ENCODE measurements around the gene MICAL1.

MICAL1 gene, protein sequence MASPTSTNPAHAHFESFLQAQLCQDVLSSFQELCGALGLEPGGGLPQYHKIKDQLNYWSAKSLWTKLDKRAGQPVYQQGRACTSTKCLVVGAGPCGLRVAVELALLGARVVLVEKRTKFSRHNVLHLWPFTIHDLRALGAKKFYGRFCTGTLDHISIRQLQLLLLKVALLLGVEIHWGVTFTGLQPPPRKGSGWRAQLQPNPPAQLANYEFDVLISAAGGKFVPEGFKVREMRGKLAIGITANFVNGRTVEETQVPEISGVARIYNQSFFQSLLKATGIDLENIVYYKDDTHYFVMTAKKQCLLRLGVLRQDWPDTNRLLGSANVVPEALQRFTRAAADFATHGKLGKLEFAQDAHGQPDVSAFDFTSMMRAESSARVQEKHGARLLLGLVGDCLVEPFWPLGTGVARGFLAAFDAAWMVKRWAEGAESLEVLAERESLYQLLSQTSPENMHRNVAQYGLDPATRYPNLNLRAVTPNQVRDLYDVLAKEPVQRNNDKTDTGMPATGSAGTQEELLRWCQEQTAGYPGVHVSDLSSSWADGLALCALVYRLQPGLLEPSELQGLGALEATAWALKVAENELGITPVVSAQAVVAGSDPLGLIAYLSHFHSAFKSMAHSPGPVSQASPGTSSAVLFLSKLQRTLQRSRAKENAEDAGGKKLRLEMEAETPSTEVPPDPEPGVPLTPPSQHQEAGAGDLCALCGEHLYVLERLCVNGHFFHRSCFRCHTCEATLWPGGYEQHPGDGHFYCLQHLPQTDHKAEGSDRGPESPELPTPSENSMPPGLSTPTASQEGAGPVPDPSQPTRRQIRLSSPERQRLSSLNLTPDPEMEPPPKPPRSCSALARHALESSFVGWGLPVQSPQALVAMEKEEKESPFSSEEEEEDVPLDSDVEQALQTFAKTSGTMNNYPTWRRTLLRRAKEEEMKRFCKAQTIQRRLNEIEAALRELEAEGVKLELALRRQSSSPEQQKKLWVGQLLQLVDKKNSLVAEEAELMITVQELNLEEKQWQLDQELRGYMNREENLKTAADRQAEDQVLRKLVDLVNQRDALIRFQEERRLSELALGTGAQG

DNA sequence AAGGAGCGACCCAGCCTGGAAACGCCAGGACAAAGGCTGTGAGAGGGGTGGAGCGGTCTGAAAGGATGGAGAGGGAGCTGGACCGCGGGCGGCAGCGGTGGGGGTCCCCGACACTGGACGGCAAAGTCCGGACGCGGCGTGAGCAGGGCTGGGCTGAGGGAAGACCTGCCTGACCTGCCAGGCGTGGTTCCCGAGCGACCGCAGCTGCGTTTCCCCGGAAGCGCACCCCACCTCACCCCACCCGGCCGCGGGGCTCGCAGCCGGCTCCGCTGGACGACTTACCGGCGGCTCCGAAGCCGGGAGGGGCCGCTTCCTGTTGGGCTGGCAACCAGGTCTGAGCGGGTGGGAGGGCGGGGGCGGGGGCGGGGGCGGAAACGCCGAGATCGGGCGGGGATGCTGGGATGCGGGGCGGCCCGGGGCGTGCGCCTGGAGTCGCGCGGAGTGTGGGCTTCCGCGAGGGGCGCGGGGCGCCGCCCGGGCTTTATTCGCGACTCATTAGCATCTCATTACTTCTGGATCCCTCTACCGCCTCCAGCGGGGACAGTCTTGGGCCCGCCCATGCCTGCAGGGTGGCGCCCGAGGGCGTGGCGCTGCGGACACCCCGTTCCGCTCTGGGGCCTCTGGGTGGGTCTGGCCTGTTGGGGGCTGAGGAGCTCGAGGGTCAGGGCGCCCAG lies at the start of gene MICAL1:
Gene MICAL1, minus strand, starts transcription at position 336 of the 674 bp plus-strand sequence. CDS start 1,576 bp downstream, outside the sequence.
- Mint-ChIP-seq H3K36me3 (ENCODE audit: low read depth) (peaks cover 54% of the 10 kb centered on the region), H3K4me1 (ENCODE audit: low read depth) (peaks cover 67% of the 10 kb centered on the region), H3K4me3 (peak within 1 kb of the TSS; percentile 93), H3K27ac (peak within 1 kb of the TSS; percentile 94), H3K27me3 (no peaks in the 10 kb centered on the region), H3K9me3 (no peaks in the 10 kb centered on the region)
- DNase-seq, result peak; percentile 72

DNA sequence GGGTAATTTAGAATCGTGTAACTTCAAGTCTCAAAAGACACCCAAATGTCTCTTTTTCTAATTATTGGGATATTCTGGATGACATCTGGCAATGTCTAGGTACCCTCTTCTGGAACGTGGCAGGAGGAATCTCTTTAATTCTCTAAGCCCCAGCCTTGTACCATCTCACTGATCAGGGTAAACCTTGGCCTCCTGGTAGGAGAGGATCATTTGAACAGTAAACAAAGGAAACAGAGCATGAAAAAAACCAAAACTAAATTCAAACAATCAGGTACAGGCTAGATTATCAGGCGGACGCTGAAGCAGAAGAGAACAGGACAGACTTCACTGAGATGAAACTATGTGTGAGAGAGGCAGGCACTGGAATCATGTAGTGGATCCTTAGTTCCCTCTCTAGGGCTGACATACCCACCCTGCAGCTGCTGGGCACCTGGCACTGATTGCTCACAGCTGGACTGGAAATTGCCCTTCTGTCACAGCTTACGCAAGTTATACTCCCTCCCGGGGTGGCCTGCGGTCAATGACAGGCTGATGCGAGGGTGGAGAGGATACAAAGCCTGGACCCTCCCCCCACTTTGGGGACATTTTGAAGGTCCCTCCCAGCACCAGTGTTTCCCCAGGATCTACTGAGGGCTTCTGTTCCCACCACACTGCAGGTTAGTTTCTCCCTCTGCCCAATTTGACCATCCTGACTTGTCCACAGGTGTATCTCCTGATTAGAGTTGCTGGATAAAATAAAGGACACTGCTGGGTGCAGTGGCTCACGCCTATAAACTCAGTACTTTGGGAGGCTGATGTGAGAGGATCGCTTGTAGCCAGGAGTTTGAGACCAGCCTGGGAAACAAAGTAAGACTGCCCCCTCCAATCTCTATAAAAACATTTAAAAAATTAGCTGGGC lies 48.0 kb upstream of the MICAL1 start:
- DNase-seq, result no peak
- Mint-ChIP-seq H3K27me3 (no peaks in the 10 kb centered on the region), H3K4me1 (ENCODE audit: low read depth) (no peaks in the 10 kb centered on the region), H3K9me3 (no peaks in the 10 kb centered on the region), H3K36me3 (ENCODE audit: low read depth) (no peaks in the 10 kb centered on the region), H3K4me3 (no peak overlapping the region), H3K27ac (no peak overlapping the region)

DNA sequence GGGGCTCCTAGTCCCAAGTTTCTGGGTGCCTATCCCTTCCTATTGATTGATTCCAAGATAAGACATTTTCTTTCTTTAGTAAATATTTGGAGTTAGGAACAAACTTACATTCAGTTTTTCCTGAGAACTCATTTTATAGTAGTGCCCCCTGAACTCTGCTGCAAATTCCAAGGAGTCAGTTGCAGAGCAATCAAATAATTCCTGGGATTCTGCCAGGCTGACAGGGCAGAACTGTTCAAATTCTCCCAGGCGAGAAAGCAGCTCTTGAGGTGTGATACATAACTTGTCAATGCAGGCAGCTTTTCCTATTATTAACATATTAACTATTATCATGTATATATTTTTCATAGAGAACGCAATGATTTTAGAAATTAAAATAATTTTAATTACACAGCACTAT lies 43.4 kb upstream of the MICAL1 start:
- no peak overlapping the region for H3K4me3 Mint-ChIP-seq
- no peak for DNase-seq
- H3K27ac Mint-ChIP-seq, result no peak overlapping the region
- no peaks in the 10 kb centered on the region for H3K9me3 Mint-ChIP-seq
- no peaks in the 10 kb centered on the region for H3K27me3 Mint-ChIP-seq
- no peaks in the 10 kb centered on the region for H3K36me3 Mint-ChIP-seq (ENCODE audit: low read depth)
- H3K4me1 Mint-ChIP-seq (ENCODE audit: low read depth), result peaks cover 10% of the 10 kb centered on the region

DNA sequence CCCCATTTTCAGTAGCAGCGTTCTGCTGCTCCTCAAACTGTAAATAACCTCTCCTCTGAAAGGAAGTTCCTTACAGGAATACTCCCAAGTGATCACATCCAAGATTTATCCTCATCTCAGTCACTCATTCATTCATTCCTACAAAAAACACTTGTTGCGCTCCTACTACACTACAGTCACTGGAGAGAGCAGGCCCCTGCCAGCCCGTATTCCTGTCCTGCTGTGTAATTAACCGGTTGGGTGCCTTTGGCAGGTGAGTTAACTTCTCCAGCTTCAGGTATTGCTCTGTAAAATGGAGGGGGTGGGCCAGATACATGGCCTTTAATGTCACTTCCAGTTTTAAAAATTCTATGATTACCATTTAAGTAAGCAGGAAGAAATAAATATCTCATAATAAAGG lies 42.5 kb upstream of the MICAL1 start:
- H3K27ac Mint-ChIP-seq, result no peak overlapping the region
- H3K27me3 Mint-ChIP-seq, result no peaks in the 10 kb centered on the region

DNA sequence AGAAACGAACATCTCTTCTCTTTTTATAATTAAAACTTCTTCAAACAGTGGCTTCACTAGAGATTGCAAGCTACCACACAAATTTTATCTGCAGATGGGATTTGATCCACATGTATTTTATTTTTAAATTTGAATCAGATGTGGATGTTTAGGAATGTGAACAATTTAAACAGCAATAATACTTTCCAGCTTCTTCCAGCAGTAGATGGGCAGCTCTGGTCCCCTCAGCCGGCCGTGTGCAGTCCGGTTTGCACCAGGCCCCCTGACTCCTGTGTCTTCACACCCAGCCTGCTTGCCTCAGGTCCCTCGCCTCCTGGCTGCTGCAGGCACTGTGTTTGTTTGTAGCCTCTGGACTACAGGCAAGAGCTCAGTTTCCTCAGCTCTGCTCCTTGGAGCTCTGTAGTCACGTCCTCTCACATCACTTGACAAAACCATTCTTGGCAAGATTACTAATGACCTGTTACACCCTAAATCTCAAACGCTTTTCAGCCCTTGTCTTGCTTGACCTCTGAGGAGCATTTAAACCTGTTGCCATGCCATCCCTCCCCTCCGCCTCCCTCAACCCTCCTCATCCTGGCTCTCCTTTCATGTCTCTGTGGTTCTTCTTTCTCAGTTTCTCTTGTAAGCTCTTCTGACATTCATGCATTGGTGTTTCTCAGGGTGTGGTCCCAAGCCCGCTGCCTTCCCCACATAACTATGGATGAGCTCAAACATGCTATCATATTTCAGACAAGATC lies 40.6 kb upstream of the MICAL1 start:
- Mint-ChIP-seq H3K36me3 (ENCODE audit: low read depth) (no peaks in the 10 kb centered on the region), H3K9me3 (no peaks in the 10 kb centered on the region), H3K27me3 (no peaks in the 10 kb centered on the region), H3K4me1 (ENCODE audit: low read depth) (peaks cover 25% of the 10 kb centered on the region), H3K4me3 (no peak overlapping the region), H3K27ac (no peak overlapping the region)
- no peak for DNase-seq

More for the DNA sequence above, 42.5 kb upstream of the MICAL1 start:
- no peak overlapping the region for H3K4me3 Mint-ChIP-seq
- DNase-seq, result no peak
- peaks cover 15% of the 10 kb centered on the region for H3K4me1 Mint-ChIP-seq (ENCODE audit: low read depth)
- no peaks in the 10 kb centered on the region for H3K9me3 Mint-ChIP-seq
- no peaks in the 10 kb centered on the region for H3K36me3 Mint-ChIP-seq (ENCODE audit: low read depth)

DNA sequence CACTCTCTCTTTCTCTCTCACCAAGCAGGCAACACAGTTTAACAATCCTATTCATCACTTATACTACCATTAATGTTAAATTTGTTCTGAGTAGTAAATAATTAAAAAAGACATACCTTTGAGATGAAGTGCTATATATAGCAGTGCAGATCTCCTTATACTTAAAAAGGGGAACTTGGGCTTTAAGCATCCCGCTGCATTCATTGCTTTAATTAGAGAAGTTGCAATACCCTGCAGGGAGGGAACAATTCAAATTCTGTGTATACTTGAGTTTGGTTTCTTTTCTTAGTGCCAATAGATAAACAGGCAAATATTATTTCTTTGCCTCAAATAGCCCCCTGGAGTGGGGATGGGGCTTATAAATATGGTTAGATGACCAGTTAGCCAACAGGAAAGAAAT lies 38.3 kb upstream of the MICAL1 start:
- H3K4me3 Mint-ChIP-seq, result no peak overlapping the region
- no peaks in the 10 kb centered on the region for H3K27me3 Mint-ChIP-seq
- DNase-seq, result no peak
- H3K27ac Mint-ChIP-seq, result no peak overlapping the region
- H3K4me1 Mint-ChIP-seq (ENCODE audit: low read depth), result peaks cover 37% of the 10 kb centered on the region
- H3K36me3 Mint-ChIP-seq (ENCODE audit: low read depth), result no peaks in the 10 kb centered on the region
- no peaks in the 10 kb centered on the region for H3K9me3 Mint-ChIP-seq

DNA sequence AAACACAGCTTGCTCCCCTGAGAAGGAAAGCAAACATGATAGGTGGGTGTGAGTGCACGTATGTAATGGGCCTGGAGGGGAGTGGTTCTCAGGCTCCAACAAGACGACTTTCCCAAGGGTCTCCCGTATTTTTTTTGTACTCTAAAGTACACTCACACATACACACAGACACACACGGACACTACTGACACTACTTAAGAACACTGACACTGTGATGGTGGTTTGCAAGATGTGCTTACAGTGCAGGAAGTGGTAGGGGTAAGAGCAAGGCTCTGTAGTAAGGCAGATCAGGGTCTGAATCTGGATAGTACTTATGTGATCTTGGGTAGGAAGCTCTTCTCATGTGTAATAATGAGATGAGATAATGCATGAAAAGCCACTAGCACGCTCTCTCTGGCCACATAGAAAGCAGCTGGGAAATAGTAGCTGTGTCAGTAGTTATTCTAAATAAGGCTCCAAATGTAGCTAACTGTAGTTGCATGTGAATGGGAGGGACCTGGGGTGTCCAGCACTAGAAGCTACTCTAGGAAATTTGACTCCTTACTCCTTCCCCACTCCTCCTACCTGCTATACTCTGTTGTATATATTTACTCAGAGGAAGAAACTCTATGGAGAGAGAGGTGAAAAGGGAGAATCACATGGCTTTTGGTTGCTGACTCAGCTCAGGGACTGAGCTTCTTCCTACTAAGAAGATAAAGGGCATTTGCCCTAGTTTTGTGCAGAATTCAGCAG lies 35.8 kb upstream of the MICAL1 start:
- no peak for DNase-seq
- Mint-ChIP-seq H3K27me3 (no peaks in the 10 kb centered on the region), H3K4me1 (ENCODE audit: low read depth) (peaks cover 30% of the 10 kb centered on the region), H3K4me3 (no peak overlapping the region), H3K27ac (peak overlapping the region; percentile 63), H3K36me3 (ENCODE audit: low read depth) (no peaks in the 10 kb centered on the region), H3K9me3 (no peaks in the 10 kb centered on the region)

DNA sequence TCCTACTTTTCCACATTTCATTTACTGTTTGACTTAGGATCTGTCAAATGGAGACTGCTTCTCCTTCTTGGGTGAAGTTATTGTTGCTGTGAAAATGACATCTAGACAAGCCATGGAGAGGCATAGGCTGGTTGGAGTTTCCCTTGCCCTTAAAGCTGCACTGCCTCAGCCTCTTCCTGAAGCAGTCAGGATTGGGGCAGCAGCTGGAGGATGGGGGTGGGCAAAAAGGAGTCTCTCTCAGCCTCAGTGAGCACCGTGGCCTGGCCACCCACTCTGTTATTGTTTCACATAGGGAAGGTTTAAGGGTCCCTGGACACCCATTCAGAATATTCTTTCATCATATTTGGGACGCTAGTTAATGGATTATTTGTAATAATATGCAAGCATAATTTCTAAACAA lies 35.1 kb upstream of the MICAL1 start:
- Mint-ChIP-seq H3K27ac (peak overlapping the region; percentile 63), H3K27me3 (no peaks in the 10 kb centered on the region), H3K9me3 (no peaks in the 10 kb centered on the region), H3K36me3 (ENCODE audit: low read depth) (no peaks in the 10 kb centered on the region), H3K4me1 (ENCODE audit: low read depth) (peaks cover 33% of the 10 kb centered on the region), H3K4me3 (no peak overlapping the region)
- DNase-seq, result no peak

DNA sequence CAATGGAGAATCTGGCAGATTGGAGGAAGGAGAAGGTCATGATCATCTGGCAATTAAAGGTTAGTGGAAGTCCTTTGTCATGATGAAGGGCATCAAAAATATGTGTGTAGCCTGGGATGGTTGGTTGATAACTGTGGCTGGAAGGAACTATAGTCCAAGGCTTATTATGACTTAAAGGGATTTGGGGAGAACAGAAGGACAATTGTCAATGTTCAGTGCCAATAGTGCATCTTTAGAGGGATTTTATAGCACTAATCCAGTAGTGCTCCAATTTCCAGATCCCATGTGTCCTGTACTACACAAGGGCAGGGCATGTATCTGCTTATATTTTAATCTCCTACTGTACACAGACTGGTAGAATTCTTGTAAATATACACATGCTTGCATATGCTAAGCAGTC lies 32.4 kb upstream of the MICAL1 start:
- Mint-ChIP-seq H3K27ac (no peak overlapping the region), H3K36me3 (ENCODE audit: low read depth) (no peaks in the 10 kb centered on the region), H3K4me1 (ENCODE audit: low read depth) (peaks cover 39% of the 10 kb centered on the region), H3K4me3 (no peak overlapping the region), H3K27me3 (no peaks in the 10 kb centered on the region), H3K9me3 (no peaks in the 10 kb centered on the region)
- no peak for DNase-seq

DNA sequence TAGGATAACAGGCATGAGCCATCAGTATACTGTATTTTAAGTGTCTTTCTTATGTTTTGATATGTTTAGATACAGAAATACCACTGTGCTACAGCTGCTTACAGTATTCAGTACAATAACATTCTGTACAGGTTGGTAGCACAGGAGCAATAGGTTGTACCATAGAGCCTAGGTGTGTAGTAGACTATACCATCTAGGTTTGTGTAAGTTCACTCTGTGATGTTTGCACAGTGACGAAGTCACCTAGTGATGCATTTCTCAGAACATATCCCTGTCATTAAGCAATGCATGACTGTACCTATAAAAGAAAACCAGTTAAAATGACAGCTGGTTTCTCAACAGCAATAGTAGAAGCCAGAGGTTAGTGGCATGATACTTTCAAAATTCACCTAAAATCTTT lies 30.5 kb upstream of the MICAL1 start:
- H3K9me3 Mint-ChIP-seq, result no peaks in the 10 kb centered on the region
- peaks cover 40% of the 10 kb centered on the region for H3K4me1 Mint-ChIP-seq (ENCODE audit: low read depth)
- H3K27me3 Mint-ChIP-seq, result no peaks in the 10 kb centered on the region
- no peak for DNase-seq
- peaks cover 15% of the 10 kb centered on the region for H3K36me3 Mint-ChIP-seq (ENCODE audit: low read depth)
- peak overlapping the region; percentile 35 for H3K27ac Mint-ChIP-seq
- H3K4me3 Mint-ChIP-seq, result no peak overlapping the region

DNA sequence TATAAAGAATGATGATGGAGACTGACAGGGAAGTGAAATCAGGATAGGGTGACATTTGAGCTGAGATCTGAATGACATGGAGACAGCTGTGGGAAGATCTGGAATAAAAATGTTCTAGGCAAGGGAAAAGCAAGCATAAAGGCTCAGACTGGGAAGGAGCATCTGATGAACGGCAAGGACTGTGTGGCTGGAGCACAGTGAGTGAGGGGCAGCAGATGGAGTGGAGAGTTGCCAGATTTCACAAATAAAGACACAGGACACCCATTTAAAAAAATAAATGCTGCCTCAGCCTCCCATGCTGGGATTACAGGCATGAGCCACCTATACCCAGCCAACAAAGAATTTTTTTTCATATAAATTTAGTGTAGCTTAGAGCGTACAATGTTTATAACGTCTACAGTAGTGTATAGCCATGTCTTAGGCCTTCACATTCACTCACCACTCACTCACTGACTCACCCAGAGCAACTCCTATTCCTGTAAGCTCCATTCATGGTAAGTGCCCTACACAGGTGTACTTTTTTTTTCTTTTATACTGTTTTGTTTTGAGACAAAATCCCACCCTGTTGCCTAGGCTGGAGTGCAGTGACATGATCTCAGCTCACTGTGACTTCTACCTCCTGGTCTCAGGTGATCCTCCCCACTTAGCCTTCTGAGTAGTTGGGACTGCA lies 29.8 kb upstream of the MICAL1 start:
- Mint-ChIP-seq H3K4me1 (ENCODE audit: low read depth) (peaks cover 40% of the 10 kb centered on the region), H3K4me3 (no peak overlapping the region), H3K9me3 (no peaks in the 10 kb centered on the region), H3K36me3 (ENCODE audit: low read depth) (peaks cover 22% of the 10 kb centered on the region), H3K27me3 (no peaks in the 10 kb centered on the region), H3K27ac (peak overlapping the region; percentile 35)
- DNase-seq, result no peak

DNA sequence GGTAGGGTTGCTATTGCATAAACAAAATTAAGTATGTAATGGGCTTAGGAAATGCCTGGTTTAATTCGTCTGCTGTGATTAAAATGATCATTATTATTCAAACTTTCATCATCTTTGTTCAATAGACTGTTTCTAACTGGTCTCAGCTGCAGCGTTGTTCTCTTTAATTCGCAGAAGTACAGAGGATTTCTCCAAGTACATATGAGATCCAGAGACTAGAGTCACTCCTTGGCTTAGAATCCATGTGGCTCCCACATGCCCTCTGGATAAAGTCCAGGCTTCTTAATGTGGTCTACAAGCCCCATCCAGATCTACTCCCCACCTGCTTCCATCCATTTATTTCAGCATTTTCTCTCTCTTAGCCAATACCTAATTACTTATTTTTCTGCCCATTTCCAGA lies 28.6 kb upstream of the MICAL1 start:
- no peak overlapping the region for H3K27ac Mint-ChIP-seq
- peaks cover 44% of the 10 kb centered on the region for H3K4me1 Mint-ChIP-seq (ENCODE audit: low read depth)
- no peak for DNase-seq
- no peaks in the 10 kb centered on the region for H3K9me3 Mint-ChIP-seq
- no peaks in the 10 kb centered on the region for H3K27me3 Mint-ChIP-seq
- H3K4me3 Mint-ChIP-seq, result peak overlapping the region; percentile 74
- peaks cover 32% of the 10 kb centered on the region for H3K36me3 Mint-ChIP-seq (ENCODE audit: low read depth)
